ENCODE data around the gene BARX1. TPM values are rescaled to one million over a fixed set of nuclear protein-coding genes. Genes with fewer than 3 reads are reported as not detected.
A peak's percentile ranks its signal among the peaks of the same experiment; 100 is the strongest.

The BARX1 gene
- total RNA-seq, 1 donor from 2014 or later: 0.52 TPM

DNA sequence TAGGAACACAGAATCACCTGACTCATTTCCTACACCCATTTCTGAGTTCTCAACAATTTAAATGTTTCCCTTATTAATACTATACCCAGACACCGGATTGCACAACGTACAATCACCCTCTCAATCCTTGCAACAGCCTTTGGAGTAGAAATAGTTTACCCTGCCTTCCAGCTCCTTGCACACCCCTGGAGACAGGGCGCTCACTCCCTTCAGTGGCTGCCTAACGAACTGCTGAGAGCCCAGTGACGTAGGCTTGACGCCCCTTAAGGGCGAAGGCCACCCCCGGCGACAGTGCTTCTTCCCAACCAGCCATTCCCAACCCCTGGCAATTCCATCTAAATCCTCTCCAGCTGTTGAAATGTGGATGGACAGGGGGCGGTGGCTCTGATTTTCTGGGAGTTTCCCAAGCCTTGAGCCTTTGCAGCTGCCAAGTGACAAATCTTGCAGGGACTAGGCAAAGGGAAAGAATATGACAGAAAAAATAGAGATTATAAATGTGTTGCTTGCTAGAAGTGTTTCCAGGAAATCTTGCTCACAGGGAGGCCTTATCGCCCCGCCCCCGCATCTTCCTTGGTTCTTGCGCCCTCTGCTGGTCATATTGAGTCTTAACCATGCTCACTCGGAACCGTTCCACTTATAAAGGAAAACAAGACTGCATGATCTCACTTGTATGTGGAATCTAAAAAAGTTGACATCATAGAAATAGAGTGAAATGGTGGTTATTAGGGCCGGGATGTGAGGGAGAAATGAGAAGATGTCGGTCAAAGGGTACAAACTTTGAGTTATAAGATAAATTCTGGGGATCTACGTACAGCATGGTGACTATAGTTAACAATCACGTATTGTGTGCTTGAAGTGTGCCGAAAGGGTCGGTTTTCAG, 7.6 kb upstream of the BARX1 start:
- Mint-ChIP-seq H3K27ac (peak overlapping the region; percentile 15), H3K4me3 (ENCODE audit: low read depth) (no peak overlapping the region), H3K4me1 (ENCODE audit: low read depth) (peaks cover 27% of the 10 kb centered on the region), H3K27me3 (ENCODE audit: low read depth) (peaks cover 41% of the 10 kb centered on the region), H3K36me3 (ENCODE audit: low read depth) (peaks cover 5% of the 10 kb centered on the region), H3K9me3 (no peaks in the 10 kb centered on the region)
- intact Hi-C loops (cut with micrococcal nuclease): loop anchor here (1.0 to 10.0 kb wide), 3 partner anchors 136 to 808 kb away; no protein-coding TSS in a partner anchor
- peak; percentile 72 for DNase-seq (ENCODE audit: low spot score)

DNA sequence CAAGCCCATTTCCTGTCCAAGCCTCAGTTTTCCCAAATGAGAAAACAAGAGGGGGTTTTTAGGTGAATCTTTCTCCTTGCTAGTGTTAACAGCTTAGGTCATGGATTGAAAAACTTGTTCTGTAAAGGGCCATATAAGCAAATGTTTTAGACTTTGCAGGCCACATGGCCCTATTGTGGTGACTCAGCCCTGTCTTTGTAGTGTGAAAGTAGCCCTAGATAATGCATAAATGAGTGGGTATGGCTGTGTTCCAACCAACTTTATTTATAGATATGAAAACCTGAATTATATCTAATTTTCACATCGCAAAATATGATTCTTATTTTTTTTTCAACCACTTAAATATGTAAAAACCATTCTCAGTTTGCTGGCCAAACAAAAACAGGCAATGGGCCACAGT, 6.9 kb upstream of the BARX1 start:
- intact Hi-C loops (cut with micrococcal nuclease): loop anchor here (2.0 to 10.0 kb wide), 2 partner anchors 135 to 807 kb away; no protein-coding TSS in a partner anchor
- Mint-ChIP-seq H3K9me3 (no peaks in the 10 kb centered on the region), H3K4me3 (ENCODE audit: low read depth) (no peak overlapping the region), H3K36me3 (ENCODE audit: low read depth) (peaks cover 5% of the 10 kb centered on the region), H3K27me3 (ENCODE audit: low read depth) (peaks cover 47% of the 10 kb centered on the region), H3K4me1 (ENCODE audit: low read depth) (peaks cover 27% of the 10 kb centered on the region), H3K27ac (no peak overlapping the region)
- no peak for DNase-seq (ENCODE audit: low spot score)

DNA sequence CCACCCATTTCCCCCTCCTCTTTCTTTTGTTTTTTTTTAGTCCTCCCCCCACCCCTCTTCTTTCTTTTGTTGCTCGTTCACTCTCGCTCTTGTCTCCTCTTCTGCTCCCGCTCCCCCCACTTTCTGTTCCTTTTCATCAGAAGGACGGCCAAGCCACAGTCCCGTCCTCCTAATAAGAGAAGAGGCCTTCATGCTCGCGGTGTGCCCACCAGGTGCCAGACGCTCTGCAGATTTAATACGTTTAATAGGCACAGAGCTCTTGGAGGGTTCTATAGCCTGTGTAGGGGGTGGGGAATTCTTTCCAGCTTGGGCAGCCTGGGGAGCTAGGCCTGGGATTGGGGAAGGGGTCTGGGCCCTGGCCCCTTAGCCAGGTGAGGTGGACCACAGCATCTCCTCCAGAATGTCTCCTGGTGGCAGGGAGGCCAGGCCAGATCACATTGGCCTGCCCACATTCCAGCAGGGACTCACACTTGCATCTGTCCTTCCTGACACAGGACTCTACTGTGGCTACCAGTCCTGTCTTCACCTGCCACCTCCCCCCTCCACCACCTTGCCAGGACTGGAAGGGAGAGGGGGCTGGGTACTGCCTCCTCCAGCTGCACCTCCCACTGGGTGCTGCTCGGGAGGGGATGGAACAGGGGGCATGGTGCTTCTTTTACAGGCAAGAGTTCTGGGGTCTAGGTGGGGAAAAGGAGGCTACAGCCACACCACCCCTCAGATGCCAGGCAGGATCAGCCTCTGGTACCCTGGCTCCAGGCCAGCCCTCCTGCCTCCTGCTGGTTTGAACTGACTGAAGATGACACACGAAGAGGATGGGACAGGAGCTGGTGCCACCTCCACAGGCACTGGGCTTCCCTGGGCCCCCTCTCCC, 6.1 kb upstream of the BARX1 start:
- intact Hi-C loops (cut with micrococcal nuclease): loop anchor here (10.0 kb wide), 1 partner anchor 806 kb away; no protein-coding TSS in a partner anchor
- peaks cover 5% of the 10 kb centered on the region for H3K36me3 Mint-ChIP-seq (ENCODE audit: low read depth)
- H3K4me3 Mint-ChIP-seq (ENCODE audit: low read depth): no peak overlapping the region
- no peaks in the 10 kb centered on the region for H3K9me3 Mint-ChIP-seq
- no peak overlapping the region for H3K27ac Mint-ChIP-seq
- H3K4me1 Mint-ChIP-seq (ENCODE audit: low read depth): peaks cover 27% of the 10 kb centered on the region
- DNase-seq (ENCODE audit: low spot score): no peak
- peaks cover 51% of the 10 kb centered on the region for H3K27me3 Mint-ChIP-seq (ENCODE audit: low read depth)

DNA sequence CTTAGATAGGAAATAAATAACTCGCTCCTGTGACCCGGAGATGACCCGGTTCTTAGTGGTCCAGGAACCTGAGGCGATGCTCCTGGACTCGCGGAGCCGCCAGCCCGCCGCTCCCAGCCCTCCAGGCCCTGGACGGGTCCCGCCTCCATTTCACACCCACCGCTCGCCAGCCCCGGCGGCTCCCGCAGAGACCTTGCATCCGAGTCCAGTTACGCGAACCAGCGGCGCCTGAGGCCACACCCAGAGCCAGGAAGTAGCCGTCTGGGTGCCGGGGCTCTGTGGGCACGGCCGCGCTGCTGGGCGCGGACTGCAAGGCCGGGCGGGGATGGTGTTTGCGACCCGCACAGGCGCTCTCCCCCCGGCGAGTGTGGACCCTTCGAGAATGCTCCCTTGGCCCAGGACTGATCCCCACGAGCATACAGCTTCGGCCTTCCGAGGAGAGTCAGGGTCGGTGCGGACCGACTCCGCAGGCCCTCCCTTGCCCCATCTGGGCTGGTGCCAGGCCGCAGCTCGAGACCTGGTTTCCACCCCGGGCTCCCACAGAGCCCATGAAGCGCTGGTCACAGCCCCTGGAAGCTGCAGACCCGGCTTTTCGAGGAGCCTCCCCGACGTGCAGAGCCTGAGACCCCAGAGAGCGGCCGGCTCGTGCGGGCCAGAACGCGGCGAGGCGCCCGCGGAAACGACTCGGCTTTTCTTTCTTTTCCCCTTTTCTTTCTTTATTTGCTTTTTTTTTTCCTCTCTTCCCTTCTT, 5.2 kb upstream of the BARX1 start:
- H3K27me3 Mint-ChIP-seq (ENCODE audit: low read depth): peaks cover 59% of the 10 kb centered on the region
- no peak for DNase-seq (ENCODE audit: low spot score)
- H3K9me3 Mint-ChIP-seq: no peaks in the 10 kb centered on the region
- intact Hi-C loops (cut with micrococcal nuclease): loop anchor here (10.0 kb wide), 1 partner anchor 806 kb away; no protein-coding TSS in a partner anchor
- H3K4me1 Mint-ChIP-seq (ENCODE audit: low read depth): peaks cover 31% of the 10 kb centered on the region
- H3K36me3 Mint-ChIP-seq (ENCODE audit: low read depth): peaks cover 8% of the 10 kb centered on the region
- no peak overlapping the region for H3K27ac Mint-ChIP-seq
- H3K4me3 Mint-ChIP-seq (ENCODE audit: low read depth): no peak overlapping the region

DNA sequence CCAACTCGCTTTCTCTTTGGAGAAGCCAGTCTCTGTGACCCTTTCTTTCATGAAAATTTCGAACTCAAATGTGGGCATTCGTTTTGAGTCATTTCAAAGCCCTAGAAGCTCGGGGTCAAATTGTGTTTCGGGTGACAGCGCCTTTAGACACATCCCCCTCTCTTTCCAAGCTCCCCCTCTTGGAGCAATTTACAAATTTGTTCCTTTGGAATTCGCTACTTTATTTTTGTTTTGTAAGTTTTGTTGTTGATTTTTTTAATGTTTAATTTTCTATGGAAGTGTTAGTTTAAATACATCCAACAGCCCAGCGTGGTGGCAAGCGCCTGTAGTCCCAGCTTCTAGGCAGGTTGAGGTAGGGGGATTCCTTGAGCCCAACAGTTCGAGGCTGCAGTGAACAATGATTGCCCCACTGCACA, 4.6 kb upstream of the BARX1 start:
- Mint-ChIP-seq H3K4me3 (ENCODE audit: low read depth) (peak overlapping the region; percentile 33), H3K27me3 (ENCODE audit: low read depth) (peaks cover 60% of the 10 kb centered on the region)
- intact Hi-C loops (cut with micrococcal nuclease): loop anchor here (10.0 kb wide), 1 partner anchor 805 kb away; no protein-coding TSS in a partner anchor

DNA sequence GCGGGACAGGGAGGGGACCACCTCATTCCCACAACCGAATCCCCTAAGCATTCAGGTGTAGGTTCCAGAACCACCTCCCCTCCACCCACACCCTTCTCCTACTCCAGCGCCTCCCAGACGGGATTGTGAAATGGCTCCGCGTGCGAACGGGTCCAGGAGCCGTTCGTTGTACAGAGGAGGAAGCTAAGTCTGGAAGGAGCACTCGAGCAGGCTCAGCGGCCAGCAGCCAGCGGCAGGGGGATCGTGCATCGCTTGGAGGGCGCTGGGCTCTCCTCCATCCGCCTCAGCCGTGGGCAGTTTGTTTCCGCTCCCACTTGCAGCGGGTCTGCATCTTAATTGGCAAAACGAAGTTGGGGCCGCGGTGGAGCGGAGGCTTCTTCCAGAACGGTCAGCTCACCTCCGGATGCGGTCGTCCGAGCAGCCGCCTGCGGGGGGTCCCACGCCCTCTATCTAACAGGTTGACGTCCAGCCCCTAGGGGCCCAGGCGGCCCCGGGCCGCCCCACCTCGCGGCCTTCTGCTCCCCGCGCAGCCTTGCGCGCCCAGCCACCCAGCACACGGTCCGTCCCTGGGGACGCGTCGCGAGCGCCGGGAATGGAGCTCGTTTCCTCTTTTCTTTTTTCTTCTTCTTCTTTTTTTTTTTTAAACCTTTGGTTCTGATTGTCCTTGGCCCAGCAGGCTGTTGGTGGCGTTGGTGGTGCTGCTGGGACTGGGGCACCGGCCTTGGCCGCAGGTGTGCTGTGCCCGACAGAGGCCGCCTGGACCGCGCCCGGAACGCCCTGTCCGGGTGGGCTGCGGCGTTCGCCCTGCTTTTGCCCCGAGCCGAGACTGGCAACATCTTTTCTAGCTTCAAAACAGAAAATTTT, 3.9 kb upstream of the BARX1 start:
- intact Hi-C loops (cut with micrococcal nuclease): no loop called here
- Mint-ChIP-seq H3K36me3 (ENCODE audit: low read depth) (peaks cover 10% of the 10 kb centered on the region), H3K27ac (no peak overlapping the region), H3K27me3 (ENCODE audit: low read depth) (peaks cover 61% of the 10 kb centered on the region), H3K4me3 (ENCODE audit: low read depth) (peak overlapping the region; percentile 45), H3K9me3 (no peaks in the 10 kb centered on the region), H3K4me1 (ENCODE audit: low read depth) (peaks cover 32% of the 10 kb centered on the region)
- no peak for DNase-seq (ENCODE audit: low spot score)

More for the DNA sequence above, 4.6 kb upstream of the BARX1 start:
- DNase-seq (ENCODE audit: low spot score): no peak
- Mint-ChIP-seq H3K9me3 (no peaks in the 10 kb centered on the region), H3K4me1 (ENCODE audit: low read depth) (peaks cover 32% of the 10 kb centered on the region), H3K27ac (no peak overlapping the region), H3K36me3 (ENCODE audit: low read depth) (peaks cover 10% of the 10 kb centered on the region)

DNA sequence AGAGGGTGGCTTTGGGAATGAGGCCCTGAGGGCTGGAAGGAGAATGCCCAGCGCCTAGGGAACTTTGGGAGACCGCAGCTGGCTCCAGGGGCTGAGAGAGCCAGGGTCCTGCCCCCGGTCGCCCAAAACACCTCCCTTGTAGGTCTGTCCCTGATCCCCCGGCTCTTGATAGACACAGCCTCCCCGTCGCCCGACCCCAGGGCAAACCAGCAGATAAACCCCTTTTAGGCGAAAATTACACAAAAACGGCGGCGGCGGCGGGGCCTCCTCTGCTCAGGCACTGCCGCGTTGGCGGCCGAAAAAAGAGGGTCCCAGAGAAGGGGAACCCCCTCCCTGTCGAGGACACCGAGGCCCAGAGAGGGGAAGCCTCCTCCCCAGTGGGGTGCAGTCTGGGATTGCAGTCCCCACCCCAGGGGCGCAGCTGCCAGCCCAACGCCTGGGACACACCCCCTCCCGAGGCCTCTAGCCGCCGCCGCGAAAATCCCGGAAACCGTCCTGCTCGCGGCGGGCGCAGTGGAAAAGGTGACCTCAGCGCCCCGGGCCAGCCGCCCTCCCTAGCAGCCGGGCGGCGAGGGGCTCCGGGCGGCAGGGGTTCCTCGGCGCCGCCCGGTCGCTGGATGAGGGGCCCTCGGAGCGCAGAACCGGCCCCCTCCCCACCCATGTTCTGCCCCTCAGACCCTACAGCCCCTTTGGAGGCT, 3.1 kb upstream of the BARX1 start:
- Mint-ChIP-seq H3K9me3 (no peaks in the 10 kb centered on the region), H3K4me1 (ENCODE audit: low read depth) (peaks cover 39% of the 10 kb centered on the region), H3K27ac (no peak overlapping the region), H3K27me3 (ENCODE audit: low read depth) (peaks cover 68% of the 10 kb centered on the region), H3K36me3 (ENCODE audit: low read depth) (peaks cover 12% of the 10 kb centered on the region), H3K4me3 (ENCODE audit: low read depth) (peak overlapping the region; percentile 45)
- DNase-seq (ENCODE audit: low spot score): no peak
- intact Hi-C loops (cut with micrococcal nuclease): no loop called here

DNA sequence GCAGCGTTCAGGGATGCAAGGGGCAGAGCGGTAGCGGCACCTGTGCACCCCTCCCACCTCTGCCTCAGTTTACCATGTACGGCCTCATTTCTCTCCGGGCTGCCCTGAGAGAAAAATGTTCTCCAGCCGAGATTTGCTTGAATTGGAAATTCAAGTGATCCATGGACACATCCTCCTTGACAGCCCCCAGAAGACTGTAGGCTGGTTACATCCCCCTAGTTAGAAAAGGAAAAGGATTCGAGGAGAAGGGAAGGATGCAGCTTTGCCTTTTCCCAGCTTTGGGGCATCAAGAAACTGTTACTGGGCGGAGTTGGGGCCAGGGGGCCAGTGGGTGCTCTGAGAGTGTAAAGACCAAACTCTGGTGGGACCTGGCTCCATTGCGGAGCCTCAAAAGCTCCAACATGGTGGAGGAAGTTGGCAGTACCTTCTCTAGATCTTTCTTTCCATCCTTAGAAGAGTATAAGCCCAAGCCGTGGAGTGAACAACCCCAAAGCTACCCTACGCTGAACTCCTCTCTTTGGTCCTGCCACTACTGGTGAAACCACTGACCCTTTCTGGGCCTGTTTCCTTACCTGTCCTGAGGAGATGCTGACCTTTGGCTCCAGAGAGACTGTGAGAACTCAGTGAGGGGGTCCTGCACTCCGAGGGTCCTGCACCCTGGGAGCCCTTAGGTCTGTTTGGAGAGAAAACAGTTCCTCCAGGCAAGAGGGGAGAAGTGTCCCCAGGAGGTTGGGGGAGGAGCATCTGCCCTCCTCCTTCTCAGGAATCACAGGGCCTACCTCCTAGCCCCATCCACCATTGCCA, 1.0 kb upstream of the BARX1 start:
- no peak for DNase-seq (ENCODE audit: low spot score)
- Mint-ChIP-seq H3K27me3 (ENCODE audit: low read depth) (peaks cover 68% of the 10 kb centered on the region), H3K4me3 (ENCODE audit: low read depth) (peak overlapping the region; percentile 79), H3K4me1 (ENCODE audit: low read depth) (peaks cover 30% of the 10 kb centered on the region), H3K27ac (no peak overlapping the region), H3K9me3 (no peaks in the 10 kb centered on the region), H3K36me3 (ENCODE audit: low read depth) (peaks cover 11% of the 10 kb centered on the region)
- intact Hi-C loops (cut with micrococcal nuclease): no loop called here

DNA sequence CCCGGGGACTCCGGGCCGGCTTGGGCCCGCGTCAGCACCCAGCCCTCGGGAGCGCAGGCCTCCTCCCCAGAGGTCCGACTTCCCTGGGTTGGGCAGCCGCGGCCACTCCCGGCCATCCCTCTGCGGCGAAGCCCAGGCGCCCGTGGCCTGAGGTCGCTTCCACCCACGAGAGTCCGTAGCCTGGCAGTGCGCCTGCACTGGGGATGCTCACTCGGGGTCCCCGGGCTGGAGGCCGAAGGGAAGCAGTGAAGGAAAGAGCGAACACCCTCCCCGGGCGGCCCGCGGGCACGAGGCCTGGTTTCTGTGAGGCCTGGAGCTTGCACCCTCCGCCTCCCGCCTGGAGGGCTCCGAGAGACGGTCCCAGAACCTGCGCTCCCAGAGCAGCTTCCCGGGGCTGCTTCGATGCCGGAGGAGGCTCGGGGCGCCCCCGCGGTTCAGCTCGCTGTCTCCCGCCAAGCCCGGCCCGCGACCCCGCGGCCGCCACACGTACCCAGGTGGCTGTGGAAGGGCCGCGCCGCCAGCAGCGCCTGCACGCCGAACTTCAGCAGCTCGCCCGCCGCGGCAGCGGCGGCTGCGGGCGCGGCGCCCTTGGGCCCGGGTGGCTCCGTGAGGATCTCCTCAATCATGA, 607 bp downstream of the BARX1 start:
- peak overlapping the region; percentile 13 for H3K4me3 Mint-ChIP-seq (ENCODE audit: low read depth)
- H3K9me3 Mint-ChIP-seq: peaks cover 8% of the 10 kb centered on the region
- DNase-seq (ENCODE audit: low spot score): no peak
- H3K27me3 Mint-ChIP-seq (ENCODE audit: low read depth): peaks cover 68% of the 10 kb centered on the region
- no peak overlapping the region for H3K27ac Mint-ChIP-seq
- peaks cover 34% of the 10 kb centered on the region for H3K4me1 Mint-ChIP-seq (ENCODE audit: low read depth)
- peaks cover 10% of the 10 kb centered on the region for H3K36me3 Mint-ChIP-seq (ENCODE audit: low read depth)
- intact Hi-C loops (cut with micrococcal nuclease): no loop called here
